Middle frontal gyrus (tissue), 1 donor: ENCODE results near the gene PLEKHG3.

Experiments used
- DNase-seq: peaks from one replicate; pipeline ENCODE4 v3.0.0-alpha.2; 2015; ENCODE audit warnings: low spot score; ENCODE audit errors: extremely low spot score

The PLEKHG3 gene

DNA sequence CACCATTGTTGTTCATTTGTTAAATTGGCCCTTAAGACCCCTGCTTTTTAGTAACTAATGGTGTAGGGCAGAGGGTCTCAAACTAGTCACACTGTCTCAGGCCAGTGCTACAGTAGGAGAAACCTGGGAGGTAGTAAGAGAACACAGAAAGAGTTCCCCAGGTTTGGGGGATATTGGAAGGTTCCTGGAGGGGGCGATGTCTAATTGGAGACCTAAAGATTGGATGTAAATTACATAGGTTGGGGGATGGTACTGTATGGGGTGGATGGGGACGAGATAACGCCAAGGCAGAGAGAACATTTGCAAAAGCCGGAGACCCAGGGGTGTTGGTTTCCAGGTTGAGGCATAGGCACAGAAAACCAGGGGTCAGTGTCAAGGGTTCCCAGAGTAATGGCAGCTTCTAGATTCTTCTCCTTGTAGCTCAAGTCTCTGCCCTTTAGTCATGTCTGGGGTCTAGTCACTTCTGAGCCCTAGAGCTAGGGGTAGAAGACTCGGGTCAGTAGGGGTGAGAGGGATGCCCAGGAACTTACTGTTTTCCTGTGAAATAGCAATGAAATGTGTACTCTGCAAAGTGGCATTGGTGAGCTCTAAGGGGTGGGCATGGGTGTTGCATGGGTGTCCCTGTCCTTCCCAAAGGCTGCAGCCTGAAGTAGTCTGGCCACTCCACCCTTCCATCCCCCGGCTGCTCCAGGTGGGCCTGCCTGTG, 21.8 kb downstream of the PLEKHG3 start:
- DNase-seq: no peak

DNA sequence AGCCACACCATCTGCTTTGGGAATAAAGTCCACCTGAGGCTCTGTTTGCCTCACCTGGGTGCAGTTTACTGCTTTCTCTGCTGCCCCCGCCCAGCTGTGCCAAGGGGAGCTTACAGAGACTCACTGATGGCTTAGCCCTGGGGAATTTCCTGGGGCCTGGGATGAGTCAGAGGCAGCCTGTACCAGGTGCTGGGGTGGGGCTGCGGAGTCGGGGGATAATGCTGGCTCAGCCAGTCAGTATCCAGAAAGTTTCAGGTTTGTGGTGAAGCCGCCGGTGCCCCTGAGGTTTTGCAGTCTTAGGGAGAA, 22.3 kb downstream of the PLEKHG3 start:
- no peak for DNase-seq

GRCh38 chr14:64727551-64728071, 23.4 kb downstream of the PLEKHG3 start:
- no peak for DNase-seq

GRCh38 chr14:64728106-64728505, 23.9 kb downstream of the PLEKHG3 start:
- no peak for DNase-seq

DNA sequence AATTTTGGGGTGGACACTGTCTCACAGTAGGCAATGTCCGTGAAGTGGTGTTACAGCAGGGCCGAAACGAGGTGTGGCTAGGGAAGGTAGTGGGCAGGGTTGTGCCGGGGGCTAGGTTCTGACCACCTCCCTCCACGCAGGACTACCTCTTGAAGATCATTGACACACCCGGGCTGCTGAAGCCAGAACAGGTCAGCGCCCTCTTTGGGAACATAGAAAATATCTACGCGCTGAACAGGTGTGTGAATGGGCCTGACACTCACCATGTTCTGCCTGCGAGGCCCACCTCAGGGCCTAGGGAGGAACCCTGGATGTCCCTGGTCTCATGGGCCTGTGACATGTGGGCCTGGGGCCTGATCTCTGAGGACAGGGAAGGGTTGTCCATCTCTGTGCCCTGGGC, 24.6 kb downstream of the PLEKHG3 start:
- DNase-seq: no peak

GRCh38 chr14:64729386-64730060, 25.3 kb downstream of the PLEKHG3 start:
- no peak for DNase-seq

DNA sequence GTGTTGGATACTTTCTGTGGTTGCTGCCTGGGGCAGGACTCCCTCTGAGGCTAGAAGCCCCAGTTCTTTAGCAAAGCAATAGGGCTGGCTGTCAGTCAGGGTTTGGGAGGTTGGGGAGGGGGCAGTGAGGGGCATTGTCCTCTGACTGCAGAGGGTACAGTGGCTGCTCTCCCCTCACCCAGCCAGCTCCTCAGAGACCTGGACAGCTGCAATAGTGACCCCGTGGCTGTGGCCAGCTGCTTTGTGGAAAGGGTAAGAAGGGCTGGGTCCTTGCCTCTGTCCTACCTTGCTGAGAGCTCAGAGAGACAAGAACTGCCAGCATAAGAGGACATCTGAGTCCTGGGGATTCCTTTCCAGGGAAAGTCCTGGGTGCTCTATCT, 25.8 kb downstream of the PLEKHG3 start:
- DNase-seq: no peak

- no peak for DNase-seq
These were observed 26.5 kb downstream of the PLEKHG3 start for GRCh38 chr14:64730681-64731080.

- no peak for DNase-seq
These were observed 26.9 kb downstream of the PLEKHG3 start for GRCh38 chr14:64731141-64731581.

DNA sequence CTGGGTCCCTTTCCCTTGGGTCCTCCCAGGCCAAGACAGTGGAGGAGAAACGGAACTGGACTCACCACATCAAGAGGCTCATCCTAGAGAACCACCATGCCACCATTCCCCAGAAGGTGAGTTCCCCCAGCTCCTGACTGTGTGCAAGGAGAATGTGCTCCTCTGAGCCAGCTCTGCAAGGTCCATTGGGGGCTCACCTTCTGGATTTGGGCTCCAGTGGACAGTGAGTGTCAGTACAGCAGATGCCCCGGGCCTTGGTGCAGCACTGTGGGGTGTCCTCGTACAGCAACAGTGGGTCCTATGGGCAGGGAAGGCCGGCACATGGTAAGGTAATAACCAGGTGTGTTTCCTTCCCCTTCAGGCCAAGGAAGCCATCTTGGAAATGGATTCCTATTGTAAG, 27.8 kb downstream of the PLEKHG3 start:
- no peak for DNase-seq

DNA sequence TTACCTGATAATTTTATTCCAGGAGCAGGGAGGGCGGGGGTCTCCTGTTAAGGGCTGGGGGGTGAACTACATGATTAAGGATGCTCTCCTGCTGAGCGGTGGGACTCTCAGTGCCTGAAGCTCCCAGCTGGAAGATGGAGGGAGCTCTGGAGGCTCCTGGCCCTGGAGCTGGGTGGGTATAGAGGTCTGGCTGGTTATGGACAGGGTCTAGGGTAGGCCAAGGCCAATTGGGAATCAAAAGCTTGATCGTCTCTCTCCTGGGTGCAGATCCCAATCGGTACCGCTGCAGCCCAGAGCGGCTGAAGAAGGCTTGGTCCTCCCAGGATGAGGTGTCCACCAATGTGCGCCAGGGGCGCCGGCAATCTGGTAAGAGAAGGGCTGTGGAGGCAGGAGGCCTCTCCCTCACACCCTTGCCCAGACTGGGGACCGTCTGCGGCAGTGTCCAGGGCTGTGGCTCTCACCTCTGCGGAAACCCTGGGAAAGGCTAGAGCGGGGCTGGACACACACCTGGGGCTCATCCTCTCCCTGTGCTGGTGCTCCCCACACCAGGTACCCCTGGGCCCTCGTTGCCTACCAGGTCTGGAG, 28.4 kb downstream of the PLEKHG3 start:
- no peak for DNase-seq

DNA sequence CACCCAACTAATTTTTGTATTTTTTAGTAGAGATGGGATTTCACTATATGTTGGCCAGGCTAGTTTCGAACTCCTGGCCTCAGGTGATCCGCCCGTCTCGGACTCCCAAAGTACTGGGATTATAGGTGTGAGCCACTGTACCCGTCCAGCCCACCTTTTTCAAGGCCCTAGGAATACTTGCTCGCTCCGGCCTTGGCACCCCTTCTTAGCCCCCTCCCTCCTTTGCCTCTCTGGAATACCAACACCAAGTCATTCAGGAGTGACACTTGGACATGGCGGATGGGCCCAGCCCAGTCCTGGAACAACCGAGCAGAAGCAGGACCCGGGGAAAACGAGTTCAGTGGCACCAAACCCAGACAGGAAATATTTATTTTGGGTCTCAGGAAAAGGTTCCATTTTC, 29.1 kb downstream of the PLEKHG3 start:
- no peak for DNase-seq

GRCh38 chr14:64733899-64734298, 29.7 kb downstream of the PLEKHG3 start:
- DNase-seq: no peak

DNA sequence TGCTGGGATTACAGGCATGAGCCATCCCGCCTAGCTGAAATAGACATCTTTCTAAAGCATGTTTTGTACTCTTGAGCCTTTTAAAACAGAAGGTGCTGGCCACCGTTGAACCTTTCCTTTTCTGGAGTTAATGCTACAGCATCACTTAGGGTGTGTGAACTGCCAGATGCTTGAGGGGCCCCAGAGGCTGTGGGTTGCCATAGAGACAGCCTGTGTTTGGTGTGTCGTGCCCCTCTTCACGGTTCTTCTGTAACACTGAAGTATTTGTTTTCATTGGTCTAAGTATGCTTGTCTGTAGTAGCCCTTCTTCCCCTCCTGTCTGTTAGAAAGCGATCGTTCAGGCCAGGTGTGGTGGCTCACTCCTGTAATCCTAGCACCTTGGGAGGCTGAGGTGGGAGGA, 30.8 kb downstream of the PLEKHG3 start:
- no peak for DNase-seq

- DNase-seq: no peak
These were observed 32.3 kb downstream of the PLEKHG3 start for GRCh38 chr14:64736271-64737169.

DNA sequence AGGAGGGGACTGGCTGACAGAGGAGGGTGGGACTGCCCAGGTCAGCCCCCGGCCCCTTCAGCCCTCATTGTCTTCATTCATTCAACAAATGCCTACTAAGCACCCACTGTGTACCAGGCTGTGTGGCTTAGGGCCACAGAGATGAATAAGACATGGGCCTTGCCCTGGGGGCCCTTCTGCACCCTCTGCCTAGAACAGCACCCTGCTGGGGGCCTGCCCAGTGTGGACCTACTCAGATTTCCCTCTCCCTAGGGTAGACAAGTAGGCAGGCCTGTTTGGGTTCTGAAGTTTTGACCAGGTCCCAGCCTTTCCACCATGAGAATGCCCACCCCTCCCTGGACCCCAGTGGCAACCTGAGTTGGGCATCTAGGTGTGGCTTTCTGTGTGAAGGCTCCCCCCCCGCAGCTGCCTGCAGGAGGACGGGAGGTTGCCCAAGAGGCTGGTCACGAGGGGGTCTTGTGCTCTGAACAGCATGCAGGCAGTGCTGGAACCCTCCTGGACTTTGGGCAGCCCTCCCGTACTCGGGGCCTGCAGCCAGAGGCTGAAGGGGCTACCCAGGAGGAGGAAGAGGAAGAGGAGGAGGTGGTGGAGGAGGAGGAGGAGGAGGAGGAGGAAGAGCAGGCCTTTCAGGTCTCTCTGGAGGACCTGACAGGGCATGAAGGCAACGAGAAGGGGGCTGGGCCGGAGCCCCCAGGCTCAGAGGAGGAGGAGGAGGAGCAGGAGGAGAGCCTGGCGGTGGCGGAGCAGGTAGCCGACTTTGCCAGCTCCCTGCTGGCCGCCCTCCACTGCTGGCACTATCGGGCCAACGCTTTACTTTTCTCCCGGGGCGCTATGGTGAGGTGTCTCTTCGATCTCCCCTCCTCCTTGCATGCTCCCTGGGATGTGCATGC, 33.4 kb downstream of the PLEKHG3 start:
- DNase-seq: no peak

DNA sequence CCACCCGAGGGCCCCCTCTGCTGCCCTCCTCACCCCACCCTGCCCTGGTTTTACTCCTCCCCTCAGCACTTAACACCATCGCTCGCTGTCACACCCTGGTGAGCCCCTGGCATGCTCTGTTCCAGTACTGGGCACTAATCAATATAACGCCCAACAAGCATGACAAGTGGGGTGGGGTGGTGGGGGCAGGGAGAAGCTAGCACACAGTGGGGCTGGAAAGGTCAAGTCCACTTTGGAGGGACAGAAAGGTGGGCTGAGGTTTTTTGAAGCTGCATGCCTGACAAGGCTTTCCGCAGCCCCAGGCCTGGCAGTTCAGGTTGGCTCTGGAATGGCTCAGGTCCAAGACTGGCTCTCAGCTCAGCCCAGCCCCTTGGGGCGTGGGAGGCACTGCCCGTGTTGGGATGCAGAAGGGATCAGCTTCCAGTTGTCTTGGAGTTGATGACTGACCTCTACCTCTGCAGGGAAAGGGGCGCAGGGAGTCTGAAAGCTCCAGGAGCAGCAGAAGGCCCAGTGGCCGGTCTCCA, 34.1 kb downstream of the PLEKHG3 start:
- no peak for DNase-seq

- no peak for DNase-seq
These were observed 37.0 kb downstream of the PLEKHG3 start for GRCh38 chr14:64741200-64741599.

- DNase-seq: no peak
These were observed 37.7 kb downstream of the PLEKHG3 start for GRCh38 chr14:64741961-64742360.

DNA sequence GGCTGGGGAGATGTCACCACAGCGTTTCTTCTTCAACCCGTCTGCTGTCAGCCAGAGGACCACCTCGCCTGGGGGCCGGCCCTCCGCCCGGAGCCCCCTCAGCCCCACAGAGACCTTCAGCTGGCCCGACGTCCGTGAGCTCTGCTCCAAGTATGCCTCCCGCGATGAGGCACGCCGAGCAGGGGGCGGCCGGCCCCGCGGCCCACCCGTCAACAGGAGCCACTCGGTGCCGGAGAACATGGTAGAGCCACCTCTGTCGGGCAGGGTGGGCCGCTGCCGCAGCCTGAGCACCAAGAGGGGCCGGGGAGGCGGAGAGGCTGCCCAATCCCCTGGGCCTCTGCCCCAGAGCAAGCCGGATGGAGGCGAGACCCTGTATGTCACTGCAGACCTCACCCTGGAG, 38.8 kb downstream of the PLEKHG3 start:
- no peak for DNase-seq
